HAP-1 (cell line): ENCODE results near the gene THSD7A.

ENCODE experiments used
- DNase-seq, 2 experiments: peaks; one replicate each; pipeline ENCODE4 v3.0.0-alpha.2; 2016 to 2020; ENCODE audit warnings: low spot score in 2 of 2
- H3K27me3 ChIP-seq: fragments of 250-450 bp; sonication (Bioruptor Pico); 2 replicates; pipeline ENCODE4 v1.5.1; 2020; ENCODE audit warnings: low read depth, mild to moderate bottlenecking, moderate library complexity
- H3K36me3 ChIP-seq: fragments of 250-450 bp; sonication (Bioruptor Pico); replicated peaks from 2 replicates; pipeline ENCODE4 v1.5.1; 2020; ENCODE audit warnings: mild to moderate bottlenecking
- H3K4me1 ChIP-seq: fragments of 250-450 bp; sonication (Bioruptor Pico); 2 replicates; pipeline ENCODE4 v1.5.1; 2020; ENCODE audit warnings: mild to moderate bottlenecking
- H3K4me3 ChIP-seq: fragments of 250-450 bp; sonication (Bioruptor Pico); 2 replicates; pipeline ENCODE4 v1.5.1; 2020; ENCODE audit warnings: mild to moderate bottlenecking, moderate library complexity
- H3K9me3 ChIP-seq: fragments of 250-450 bp; sonication (Bioruptor Pico); 2 replicates; pipeline ENCODE4 v1.5.1; 2020; ENCODE audit warnings: mild to moderate bottlenecking, moderate library complexity
- in situ Hi-C: fragments of 300-500 bp; cut with MboI; formaldehyde crosslinking; loops from 3 replicates; pipeline ENCODE4 v1.14.3; 2020; ENCODE audit warnings: low sequenced_read_pairs, inconsistent platforms, mixed read lengths

The THSD7A gene, protein sequence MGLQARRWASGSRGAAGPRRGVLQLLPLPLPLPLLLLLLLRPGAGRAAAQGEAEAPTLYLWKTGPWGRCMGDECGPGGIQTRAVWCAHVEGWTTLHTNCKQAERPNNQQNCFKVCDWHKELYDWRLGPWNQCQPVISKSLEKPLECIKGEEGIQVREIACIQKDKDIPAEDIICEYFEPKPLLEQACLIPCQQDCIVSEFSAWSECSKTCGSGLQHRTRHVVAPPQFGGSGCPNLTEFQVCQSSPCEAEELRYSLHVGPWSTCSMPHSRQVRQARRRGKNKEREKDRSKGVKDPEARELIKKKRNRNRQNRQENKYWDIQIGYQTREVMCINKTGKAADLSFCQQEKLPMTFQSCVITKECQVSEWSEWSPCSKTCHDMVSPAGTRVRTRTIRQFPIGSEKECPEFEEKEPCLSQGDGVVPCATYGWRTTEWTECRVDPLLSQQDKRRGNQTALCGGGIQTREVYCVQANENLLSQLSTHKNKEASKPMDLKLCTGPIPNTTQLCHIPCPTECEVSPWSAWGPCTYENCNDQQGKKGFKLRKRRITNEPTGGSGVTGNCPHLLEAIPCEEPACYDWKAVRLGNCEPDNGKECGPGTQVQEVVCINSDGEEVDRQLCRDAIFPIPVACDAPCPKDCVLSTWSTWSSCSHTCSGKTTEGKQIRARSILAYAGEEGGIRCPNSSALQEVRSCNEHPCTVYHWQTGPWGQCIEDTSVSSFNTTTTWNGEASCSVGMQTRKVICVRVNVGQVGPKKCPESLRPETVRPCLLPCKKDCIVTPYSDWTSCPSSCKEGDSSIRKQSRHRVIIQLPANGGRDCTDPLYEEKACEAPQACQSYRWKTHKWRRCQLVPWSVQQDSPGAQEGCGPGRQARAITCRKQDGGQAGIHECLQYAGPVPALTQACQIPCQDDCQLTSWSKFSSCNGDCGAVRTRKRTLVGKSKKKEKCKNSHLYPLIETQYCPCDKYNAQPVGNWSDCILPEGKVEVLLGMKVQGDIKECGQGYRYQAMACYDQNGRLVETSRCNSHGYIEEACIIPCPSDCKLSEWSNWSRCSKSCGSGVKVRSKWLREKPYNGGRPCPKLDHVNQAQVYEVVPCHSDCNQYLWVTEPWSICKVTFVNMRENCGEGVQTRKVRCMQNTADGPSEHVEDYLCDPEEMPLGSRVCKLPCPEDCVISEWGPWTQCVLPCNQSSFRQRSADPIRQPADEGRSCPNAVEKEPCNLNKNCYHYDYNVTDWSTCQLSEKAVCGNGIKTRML (N-terminal part only)

DNA sequence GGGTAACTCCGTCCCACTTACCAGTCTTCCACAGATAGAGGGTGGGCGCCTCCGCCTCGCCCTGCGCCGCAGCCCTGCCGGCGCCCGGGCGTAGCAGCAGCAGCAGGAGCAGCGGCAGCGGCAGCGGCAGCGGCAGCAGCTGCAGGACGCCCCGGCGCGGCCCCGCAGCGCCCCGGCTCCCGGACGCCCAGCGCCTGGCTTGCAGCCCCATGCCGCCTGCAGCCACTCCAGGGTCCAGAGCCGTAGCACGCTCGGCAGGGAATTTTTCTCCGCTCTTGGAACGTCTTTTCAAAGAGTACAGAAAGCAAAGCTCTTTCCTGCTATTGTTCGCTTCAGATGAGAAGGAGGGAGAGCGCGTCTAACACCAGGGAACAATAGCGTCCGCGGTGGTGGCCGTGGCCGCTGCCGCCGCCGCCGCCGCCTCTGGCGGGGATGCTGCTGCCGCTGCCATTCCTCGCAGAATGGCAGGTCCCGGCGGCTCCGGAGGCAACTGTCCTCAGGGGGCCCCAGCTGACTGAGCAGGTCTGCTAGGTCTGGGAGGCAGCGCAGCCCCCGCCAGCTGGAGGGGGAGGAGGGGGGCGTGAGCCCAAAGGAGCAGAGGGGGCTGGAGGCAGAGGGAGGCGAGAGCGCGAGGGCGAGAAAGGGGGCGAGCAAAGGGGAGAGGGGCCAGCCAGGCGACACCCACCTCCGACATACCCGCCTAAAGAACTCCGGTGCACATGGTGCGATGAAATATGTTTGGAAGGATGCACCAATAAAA is at the start of gene THSD7A:
Gene THSD7A (minus strand): TSS at position 463 of the 760 bp plus-strand sequence. CDS start 252 bp downstream, at position 211.
- H3K4me3 ChIP-seq = peak within 1 kb of the TSS; percentile 44
- peak; percentile 66 to 72 for DNase-seq
- in situ Hi-C loops = loop anchor here (10.0 to 25.0 kb wide), 4 partner anchors 230 to 655 kb away; no protein-coding TSS in a partner anchor
- H3K4me1 ChIP-seq = peaks cover 19% of the 10 kb centered on the region
- no peaks in the 10 kb centered on the region; the same call in 1 of the 2 replicates for H3K36me3 ChIP-seq
- H3K27me3 ChIP-seq = no peaks in the 10 kb centered on the region
- no peaks in the 10 kb centered on the region; the same call in 1 of the 2 replicates for H3K9me3 ChIP-seq

DNA sequence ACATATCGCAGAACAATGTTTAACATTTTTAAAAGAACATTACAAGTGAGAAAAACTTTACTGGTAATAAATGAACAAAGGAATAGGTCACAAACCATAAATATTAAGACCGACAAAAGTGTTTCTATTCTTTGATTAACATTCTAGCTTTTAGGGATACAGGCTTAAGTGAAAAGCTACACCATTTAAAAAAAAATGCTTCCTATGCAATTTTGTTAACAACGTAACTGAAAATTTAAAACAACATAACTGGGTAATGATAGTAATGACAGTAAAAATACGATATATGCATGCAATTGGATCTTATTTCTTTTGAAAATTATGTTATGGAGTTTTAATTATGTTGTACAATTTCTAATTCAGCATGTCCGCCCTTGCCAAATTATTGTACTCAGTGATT is 49.7 kb upstream of the THSD7A start:
- Histone ChIP-seq H3K9me3 (no peaks in the 10 kb centered on the region; the same call in 1 of the 2 replicates), H3K4me3 (no peak overlapping the region), H3K36me3 (no peaks in the 10 kb centered on the region), H3K4me1 (no peaks in the 10 kb centered on the region), H3K27me3 (no peaks in the 10 kb centered on the region)
- DNase-seq = no peak
- in situ Hi-C loops = no loop called here

DNA sequence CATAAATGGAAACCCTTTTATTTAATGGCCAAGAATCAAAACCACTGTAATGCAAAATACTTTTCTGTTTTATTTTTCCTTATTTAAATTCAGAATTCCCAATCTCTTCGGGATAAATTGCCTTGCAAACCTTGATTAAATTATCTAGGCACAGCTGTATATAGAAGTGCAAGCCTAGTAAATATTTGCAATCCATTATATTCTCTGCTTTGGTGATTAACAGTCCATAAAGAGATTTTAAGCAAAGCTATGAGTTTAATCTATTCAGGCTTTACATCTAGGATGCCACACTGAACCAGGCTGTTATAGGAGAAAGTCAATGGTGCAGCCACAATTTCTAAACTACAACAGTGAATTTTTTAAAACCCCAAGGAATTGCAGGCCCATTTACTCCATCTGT is 43.6 kb upstream of the THSD7A start:
- peak in 1 of 2 experiments; percentile 58 for DNase-seq
- H3K4me3 ChIP-seq = no peak overlapping the region
- H3K36me3 ChIP-seq = no peaks in the 10 kb centered on the region
- H3K4me1 ChIP-seq = peaks cover 19% of the 10 kb centered on the region
- no peaks in the 10 kb centered on the region; the same call in 1 of the 2 replicates for H3K9me3 ChIP-seq
- no peaks in the 10 kb centered on the region for H3K27me3 ChIP-seq
- in situ Hi-C loops = no loop called here

GRCh38 chr7:11865671-11866070 is 33.7 kb upstream of the THSD7A start:
- Histone ChIP-seq H3K27me3 (no peaks in the 10 kb centered on the region), H3K36me3 (no peaks in the 10 kb centered on the region), H3K4me1 (no peaks in the 10 kb centered on the region), H3K9me3 (peaks cover 4% of the 10 kb centered on the region), H3K4me3 (no peak overlapping the region)
- in situ Hi-C loops = no loop called here
- no peak for DNase-seq

- in situ Hi-C loops = no loop called here
- no peaks in the 10 kb centered on the region for H3K36me3 ChIP-seq
- no peaks in the 10 kb centered on the region for H3K4me1 ChIP-seq
- DNase-seq = no peak
- H3K27me3 ChIP-seq = no peaks in the 10 kb centered on the region
- no peak overlapping the region for H3K4me3 ChIP-seq
- H3K9me3 ChIP-seq = no peaks in the 10 kb centered on the region
Measured at GRCh38 chr7:11858622-11859302, 26.8 kb upstream of the THSD7A start.

- Histone ChIP-seq H3K4me1 (no peaks in the 10 kb centered on the region), H3K27me3 (no peaks in the 10 kb centered on the region), H3K36me3 (no peaks in the 10 kb centered on the region), H3K4me3 (no peak overlapping the region), H3K9me3 (no peaks in the 10 kb centered on the region)
- in situ Hi-C loops = no loop called here
- no peak for DNase-seq
Measured at GRCh38 chr7:11858026-11858425, 26.0 kb upstream of the THSD7A start.

DNA sequence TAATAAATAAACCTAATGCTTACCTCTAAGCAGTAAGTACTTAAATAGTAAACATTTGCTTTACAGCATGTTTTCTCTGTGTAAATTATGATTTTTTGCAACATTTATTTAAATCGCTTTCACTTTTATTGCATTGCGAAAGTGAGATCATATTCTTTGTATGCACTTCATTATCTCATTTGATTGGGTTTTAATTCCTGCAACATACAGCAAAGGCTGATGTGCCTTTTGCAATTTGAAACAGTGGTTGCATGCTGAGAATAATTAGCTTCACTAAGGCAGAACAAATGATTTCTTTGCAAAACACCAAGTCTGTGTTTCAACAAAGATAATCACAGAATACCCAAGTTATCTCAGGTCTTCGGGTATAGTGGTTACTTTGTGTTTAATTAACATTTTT is 16.3 kb upstream of the THSD7A start:
- Histone ChIP-seq H3K4me1 (peaks cover 34% of the 10 kb centered on the region), H3K4me3 (no peak overlapping the region), H3K27me3 (no peaks in the 10 kb centered on the region), H3K9me3 (no peaks in the 10 kb centered on the region), H3K36me3 (no peaks in the 10 kb centered on the region)
- no peak for DNase-seq
- in situ Hi-C loops = loop anchor here (25.0 kb wide), 3 partner anchors 214 to 639 kb away; no protein-coding TSS in a partner anchor

DNA sequence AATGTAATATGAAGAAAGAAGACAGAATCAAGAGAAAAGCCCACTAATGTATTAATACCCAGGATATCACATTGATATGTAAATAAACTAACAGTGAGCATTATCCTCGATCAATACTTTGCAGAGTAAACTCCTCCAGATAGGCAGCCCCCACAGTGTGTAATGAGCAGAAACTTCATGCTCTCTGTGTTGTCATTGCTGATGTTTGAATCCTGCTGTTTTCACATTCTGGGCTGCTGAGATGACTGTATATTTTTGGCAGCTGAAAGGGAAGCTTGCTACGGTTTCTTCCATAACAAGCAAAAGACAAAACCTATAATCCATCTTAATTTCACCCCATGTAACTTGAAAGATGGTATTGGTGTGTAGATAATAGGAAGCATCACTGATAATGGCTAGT is 15.3 kb upstream of the THSD7A start:
- H3K9me3 ChIP-seq = no peaks in the 10 kb centered on the region
- no peak overlapping the region for H3K4me3 ChIP-seq
- peak; percentile 43 to 63 for DNase-seq
- in situ Hi-C loops = loop anchor here (25.0 kb wide), 3 partner anchors 215 to 640 kb away; no protein-coding TSS in a partner anchor
- no peaks in the 10 kb centered on the region for H3K27me3 ChIP-seq
- no peaks in the 10 kb centered on the region for H3K36me3 ChIP-seq
- H3K4me1 ChIP-seq = peaks cover 34% of the 10 kb centered on the region

DNA sequence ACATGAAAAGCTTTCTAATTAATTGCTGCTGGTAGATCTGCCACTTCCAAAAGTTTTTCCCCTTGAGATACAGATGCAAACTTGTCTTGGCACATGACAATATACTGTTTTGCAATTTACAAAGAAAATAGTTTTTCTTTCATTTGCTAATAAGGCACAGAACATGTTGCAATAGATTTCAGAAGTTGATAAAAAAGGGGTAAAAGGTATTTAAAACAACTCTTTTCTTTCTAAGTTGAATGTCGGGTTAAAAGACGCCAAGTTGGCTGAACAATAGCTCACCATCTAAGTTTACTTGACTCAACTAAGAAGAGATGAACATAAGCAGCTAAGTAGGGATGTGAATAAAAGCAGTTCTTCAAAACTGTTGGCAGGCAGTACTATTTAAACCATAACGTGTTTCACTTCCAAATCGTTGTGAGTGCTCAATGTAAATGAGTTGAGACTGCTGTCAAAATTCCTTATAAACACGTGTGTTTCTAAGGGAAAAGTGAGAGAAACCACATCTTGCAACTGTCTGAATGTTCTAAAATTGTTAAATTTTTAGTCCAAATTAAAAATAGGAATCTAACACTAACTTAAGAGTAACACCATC is 14.5 kb upstream of the THSD7A start:
- in situ Hi-C loops = loop anchor here (25.0 kb wide), 3 partner anchors 216 to 641 kb away; no protein-coding TSS in a partner anchor
- H3K27me3 ChIP-seq = no peaks in the 10 kb centered on the region
- peak; percentile 58 to 100 for DNase-seq
- no peaks in the 10 kb centered on the region for H3K9me3 ChIP-seq
- H3K4me3 ChIP-seq = no peak overlapping the region
- H3K36me3 ChIP-seq = no peaks in the 10 kb centered on the region
- peaks cover 34% of the 10 kb centered on the region for H3K4me1 ChIP-seq

DNA sequence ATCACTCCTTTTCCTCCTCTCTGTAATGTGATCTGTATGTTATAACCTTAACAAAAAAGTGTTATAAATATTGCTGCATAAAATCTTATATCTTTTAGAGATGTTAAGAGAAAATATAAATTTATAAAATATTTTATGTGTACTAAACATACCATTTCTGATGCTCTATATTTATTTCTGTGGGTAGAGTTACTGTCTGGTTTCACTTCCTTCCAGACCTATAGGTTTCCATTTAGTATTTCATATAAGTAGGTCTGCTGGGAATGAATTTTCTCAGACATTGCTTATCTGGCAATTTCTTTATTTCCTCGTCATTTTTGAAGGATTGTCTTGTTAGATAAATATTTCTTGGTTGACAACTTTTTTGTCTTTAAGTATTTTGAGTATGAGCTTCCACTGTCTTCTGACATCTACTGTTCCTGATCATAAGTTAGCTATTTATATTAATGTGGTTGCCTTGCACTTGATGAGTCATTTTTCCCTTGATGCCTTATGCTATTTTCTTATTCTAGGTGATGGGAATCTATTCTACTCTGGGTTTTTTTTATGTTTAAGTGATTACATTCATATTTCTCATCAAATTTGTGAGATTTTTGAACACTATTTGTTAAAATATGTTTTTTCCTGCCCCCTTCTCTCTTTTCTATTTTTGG is 11.2 kb upstream of the THSD7A start:
- H3K27me3 ChIP-seq = no peaks in the 10 kb centered on the region
- in situ Hi-C loops = loop anchor here (25.0 kb wide), 3 partner anchors 219 to 644 kb away; no protein-coding TSS in a partner anchor
- H3K9me3 ChIP-seq = no peaks in the 10 kb centered on the region
- H3K36me3 ChIP-seq = no peaks in the 10 kb centered on the region
- peaks cover 31% of the 10 kb centered on the region for H3K4me1 ChIP-seq
- no peak overlapping the region for H3K4me3 ChIP-seq
- no peak for DNase-seq

- Histone ChIP-seq H3K36me3 (no peaks in the 10 kb centered on the region; the same call in 1 of the 2 replicates), H3K4me3 (no peak overlapping the region), H3K9me3 (no peaks in the 10 kb centered on the region; the same call in 1 of the 2 replicates), H3K27me3 (no peaks in the 10 kb centered on the region), H3K4me1 (peaks cover 15% of the 10 kb centered on the region)
- no peak for DNase-seq
- in situ Hi-C loops = loop anchor here (25.0 kb wide), 3 partner anchors 221 to 646 kb away; no protein-coding TSS in a partner anchor
Measured at GRCh38 chr7:11841657-11842056, 9.7 kb upstream of the THSD7A start.
